A549 (cell line): ENCODE data around the gene MED22. TPM values are rescaled to one million over a fixed set of nuclear protein-coding genes. Genes with fewer than 3 reads are reported as not detected.

ENCODE experiments used
- ATAC-seq, 2 experiments: fragments of 200-7000 bp in 1 of 2; fragments of >200 bp in 1 of 2; cut with Nextera tagmentation in 1 of 2; cut with Tn5 transposase in 1 of 2; 3 replicates each; pipeline versions ENCODE4 v1.8.0 to v1.9.1; 2018 to 2020; ENCODE audit warnings: mild to moderate bottlenecking in 1 of 2, moderate library complexity in 1 of 2
- CTCF ChIA-PET: fragments of 300-600 bp; sonication (Branson Sonifier 250); formaldehyde crosslinking; extraction: SDS; loops from one replicate; lab custom pipeline; 2021; ENCODE audit warnings: antibody characterized with exemption, inconsistent platforms; lab: Yijun Ruan, JAX
- POLR2A ChIA-PET: fragments of 350-600 bp; formaldehyde crosslinking; extraction: SDS; loops from one replicate; lab custom pipeline; 2021; ENCODE audit warnings: antibody characterized with exemption, inconsistent platforms; lab: Yijun Ruan, JAX
- DNase-seq, 2 experiments: peaks; one replicate each; pipeline versions ENCODE4 v3.0.0 to v3.0.0-alpha.2; 2011 to 2016; ENCODE audit warnings: low read depth in 1 of 2, low spot score in 1 of 2
- FAIRE-seq: peaks from 2 replicates; lab custom pipeline; 2011; peaks lifted over from hg19 to GRCh38; lab: Jason Lieb, UNC
- H3K27ac ChIP-seq, 2 experiments: fragments of >200 bp; sonication (Bioruptor Twin); formaldehyde crosslinking; 3 replicates each; pipeline ENCODE4 v1.5.1; 2016 to 2017
- H3K4me1 ChIP-seq: fragments of >200 bp; sonication (Bioruptor Twin); formaldehyde crosslinking; 3 replicates; pipeline ENCODE4 v1.6.1; 2016
- H3K4me2 ChIP-seq: fragments of >200 bp; sonication (Bioruptor Twin); formaldehyde crosslinking; 3 replicates; pipeline ENCODE4 v1.6.1; 2016
- H3K4me3 ChIP-seq: fragments of >200 bp; sonication (Bioruptor Twin); formaldehyde crosslinking; 3 replicates; pipeline ENCODE4 v1.5.1; 2016
- H3K9me3 ChIP-seq: fragments of >200 bp; sonication (Bioruptor Twin); formaldehyde crosslinking; 3 replicates; pipeline ENCODE4 v1.6.1; 2016
- BHLHE40 ChIP-seq: IDR thresholded peaks from 2 replicates; pipeline ENCODE4 v1.6.1; 2012; ENCODE audit warnings: low read depth, low read length, inconsistent platforms
- CBX8 ChIP-seq: fragments of 200-600 bp; sonication (generic); IDR thresholded peaks from 2 replicates; pipeline ENCODE4 v1.6.1; 2016
- CHD2 ChIP-seq: fragments of 150-350 bp; IDR thresholded peaks from 2 replicates; pipeline ENCODE4 v1.6.1; 2014; ENCODE audit warnings: low read length; ENCODE audit not compliant: partially characterized antibody
- EP300 ChIP-seq, 2 experiments: fragments of >200 bp; sonication (Bioruptor Twin); formaldehyde crosslinking; IDR thresholded peaks; 2 replicates in 1 of 2; 3 replicates in 1 of 2; pipeline ENCODE4 v1.6.1; 2016 to 2017
- FOSB ChIP-seq: fragments of 250-450 bp; sonication (Bioruptor Pico); IDR thresholded peaks from 2 replicates; pipeline ENCODE4 v1.5.0; 2020; ENCODE audit warnings: mild to moderate bottlenecking, moderate library complexity
- FOXS1 ChIP-seq: fragments of 250-450 bp; sonication (Bioruptor Pico); IDR thresholded peaks from 2 replicates; pipeline ENCODE4 v1.5.0; 2020; ENCODE audit warnings: mild to moderate bottlenecking, moderate library complexity
- HEYL ChIP-seq: fragments of 250-450 bp; sonication (Bioruptor Pico); IDR thresholded peaks from 2 replicates; pipeline ENCODE4 v1.8.0; 2021; ENCODE audit warnings: mild to moderate bottlenecking, moderate library complexity
- HOXA7 ChIP-seq: fragments of 250-450 bp; sonication (Bioruptor Pico); IDR thresholded peaks from 2 replicates; pipeline ENCODE4 v1.5.0; 2020; ENCODE audit warnings: mild to moderate bottlenecking, moderate library complexity
- HOXB5 ChIP-seq: fragments of 250-450 bp; sonication (Bioruptor Pico); IDR thresholded peaks from 2 replicates; pipeline ENCODE4 v1.5.0; 2020; ENCODE audit warnings: mild to moderate bottlenecking, moderate library complexity
- JUN ChIP-seq, 2 experiments: fragments of >200 bp; sonication (Bioruptor Twin); formaldehyde crosslinking; IDR thresholded peaks; 2 replicates in 1 of 2; 3 replicates in 1 of 2; pipeline ENCODE4 v1.6.1; 2016 to 2017
- KDM5A ChIP-seq: fragments of 200-600 bp; sonication (generic); IDR thresholded peaks from 2 replicates; pipeline ENCODE4 v1.6.1; 2016; ENCODE audit warnings: antibody characterized with exemption, mild to moderate bottlenecking
- MAZ ChIP-seq: fragments of 150-350 bp; IDR thresholded peaks from 2 replicates; pipeline ENCODE4 v1.6.1; 2014; ENCODE audit warnings: antibody characterized with exemption, low read depth, low read length, borderline replicate concordance
- MYC ChIP-seq: IDR thresholded peaks from 2 replicates; pipeline ENCODE4 v1.6.1; 2012; ENCODE audit warnings: mild to moderate bottlenecking, inconsistent platforms, low read length, improper control_type of control experiment, borderline replicate concordance
- NPAS2 ChIP-seq: fragments of 250-450 bp; sonication (Bioruptor Pico); IDR thresholded peaks from 2 replicates; pipeline ENCODE4 v1.8.0; 2022; ENCODE audit warnings: mild to moderate bottlenecking, moderate library complexity, borderline replicate concordance
- NR3C1 ChIP-seq: fragments of >200 bp; sonication (Bioruptor Twin); formaldehyde crosslinking; IDR thresholded peaks from 3 replicates; pipeline ENCODE4 v1.6.1; 2017
- PHF8 ChIP-seq: fragments of 200-600 bp; sonication (generic); IDR thresholded peaks from 2 replicates; pipeline ENCODE4 v1.6.1; 2016; ENCODE audit warnings: low read depth, mild to moderate bottlenecking, antibody characterized with exemption, moderate library complexity, borderline replicate concordance
- POLR2A ChIP-seq: IDR thresholded peaks from 2 replicates; pipeline ENCODE4 v1.6.1; 2012; ENCODE audit warnings: mild to moderate bottlenecking, low read length
- POLR2AphosphoS2 ChIP-seq: conservative IDR thresholded peaks from 2 replicates; pipeline ENCODE4 v1.6.1; 2012; ENCODE audit warnings: low read length, improper control_type of control experiment, inconsistent platforms
- RARB ChIP-seq: fragments of 250-450 bp; sonication (Bioruptor Pico); IDR thresholded peaks from 2 replicates; pipeline ENCODE4 v1.8.0; 2021; ENCODE audit warnings: mild to moderate bottlenecking, moderate library complexity
- RCOR1 ChIP-seq: fragments of 150-350 bp; IDR thresholded peaks from 2 replicates; pipeline ENCODE4 v1.6.1; 2014; ENCODE audit warnings: antibody characterized with exemption, low read length, low read depth
- RNF2 ChIP-seq: fragments of 200-600 bp; sonication (generic); IDR thresholded peaks from 2 replicates; pipeline ENCODE4 v1.6.1; 2016; ENCODE audit warnings: low read depth, mild to moderate bottlenecking, antibody characterized with exemption, moderate library complexity, borderline replicate concordance
- TFCP2L1 ChIP-seq: fragments of 250-450 bp; sonication (Bioruptor Pico); IDR thresholded peaks from 2 replicates; pipeline ENCODE4 v1.5.0; 2021; ENCODE audit warnings: mild to moderate bottlenecking
- TP53 ChIP-seq: fragments of 250-450 bp; sonication (Bioruptor Pico); IDR thresholded peaks from 2 replicates; pipeline ENCODE4 v1.5.0; 2021; ENCODE audit warnings: mild to moderate bottlenecking, moderate library complexity
- ZFP36 ChIP-seq: fragments of 450-650 bp; IDR thresholded peaks from 2 replicates; pipeline ENCODE4 v1.6.1; 2014; ENCODE audit warnings: borderline replicate concordance; ENCODE audit not compliant: partially characterized antibody
- ZNF302 ChIP-seq: fragments of 250-450 bp; sonication (Bioruptor Pico); IDR thresholded peaks from 2 replicates; pipeline ENCODE4 v1.9.0; 2021; ENCODE audit warnings: inconsistent platforms, mild to moderate bottlenecking, moderate library complexity
- ZSCAN20 ChIP-seq: fragments of 250-450 bp; sonication (Bioruptor Pico); IDR thresholded peaks from 2 replicates; pipeline ENCODE4 v1.8.0; 2022; ENCODE audit warnings: mild to moderate bottlenecking, moderate library complexity
- WGBS: methylation state at CpG from one replicate; pipeline ENCODE4 v1.1.6; 2017; ENCODE audit errors: missing lambda C conversion rate; 5-methylcytosine and 5-hydroxymethylcytosine counted together
- polyA plus RNA-seq, 4 experiments: library from polyadenylated mRNA; depleted of rRNA in 3 of 4; stranded (reverse); fragments of >200 nt; fragmentation: RNase III in 1 of 4; extraction: RNeasy Plus Mini Kit Qiagen cat#74134 plus additional on column Dnase treatment in 1 of 4; gene quantifications; 2 replicates in 3 of 4; 3 replicates in 1 of 4; pipeline ENCODE4 v1.2.3, GENCODE V29; 2011 to 2017
- TF ChIP-seq, protein P1 (sequence below): fragments of >200 bp; sonication (Bioruptor Twin); formaldehyde crosslinking; IDR thresholded peaks from 3 replicates; pipeline ENCODE4 v1.6.1; 2016
- TF ChIP-seq, protein P2 (sequence below): fragments of >200 bp; sonication (Bioruptor Twin); formaldehyde crosslinking; IDR thresholded peaks from 2 replicates; pipeline ENCODE4 v1.6.1; 2016
- TF ChIP-seq, protein P3 (sequence below): IDR thresholded peaks from 2 replicates; pipeline ENCODE4 v1.6.1; 2012
- TF ChIP-seq, protein P4 (sequence below): IDR thresholded peaks from 2 replicates; pipeline ENCODE4 v1.6.1; 2012; ENCODE audit warnings: low read depth, borderline replicate concordance
- TF ChIP-seq, protein P5 (sequence below): fragments of 200-600 bp; sonication (generic); IDR thresholded peaks from 2 replicates; pipeline ENCODE4 v1.6.1; 2016; ENCODE audit warnings: antibody characterized with exemption, mild to moderate bottlenecking, moderate library complexity
- TF ChIP-seq, protein P6 (sequence below): fragments of 150-350 bp; IDR thresholded peaks from 2 replicates; pipeline ENCODE4 v1.6.1; 2014; ENCODE audit warnings: low read depth, mild to moderate bottlenecking, low read length
- TF ChIP-seq, protein P7 (sequence below): IDR thresholded peaks from 2 replicates; pipeline ENCODE4 v1.6.1; 2012

The MED22 gene
- polyA plus RNA-seq, 2 of the 4 experiments (the other 2 are of a cell fraction): 15.7 to 22.0 TPM

DNA sequence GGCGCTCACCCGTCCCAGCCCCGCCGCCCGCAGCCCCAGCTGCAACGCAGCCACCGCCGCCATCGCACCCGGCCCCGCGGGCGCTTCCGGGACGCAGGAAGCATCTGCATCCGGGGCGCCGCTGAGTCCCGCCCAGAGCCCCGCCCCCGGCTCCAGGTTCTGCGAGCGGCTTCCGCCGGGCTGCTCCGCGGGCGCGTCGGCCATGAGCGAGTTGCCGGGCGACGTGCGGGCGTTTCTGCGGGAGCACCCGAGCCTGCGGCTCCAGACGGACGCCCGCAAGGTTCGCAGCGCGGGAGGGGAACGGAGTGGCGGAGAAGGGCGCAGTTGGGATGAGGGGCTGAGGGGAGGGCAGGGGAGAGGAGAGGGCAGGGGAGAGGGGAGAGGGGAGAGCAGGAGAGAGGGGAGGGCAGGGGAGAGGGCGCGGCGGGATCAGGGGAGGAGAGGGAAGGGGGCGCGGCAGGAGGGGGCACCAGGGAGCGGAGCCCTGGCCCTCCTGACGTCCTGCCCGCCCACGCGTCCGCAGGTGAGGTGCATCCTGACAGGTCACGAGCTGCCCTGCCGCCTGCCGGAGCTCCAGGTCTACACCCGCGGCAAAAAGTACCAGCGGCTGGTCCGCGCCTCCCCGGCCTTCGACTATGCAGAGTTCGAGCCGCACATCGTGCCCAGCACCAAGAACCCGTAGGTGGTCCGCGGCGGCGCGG, 8.6 kb upstream of the MED22 start, which contains the start of the genes SURF1 and SURF2:
Gene SURF1, minus strand, starts transcription at position 97 of the 701 bp plus-strand sequence. Its CDS starts 34 bp downstream, at position 63.
Gene SURF2, plus strand, starts transcription at position 160 of the 701 bp plus-strand sequence. Its CDS starts 43 bp downstream, at position 203.
- DNase-seq (peak; percentile 76 to 81), FAIRE-seq (no peak), ATAC-seq (peak; percentile 69 to 80)
- H3K9me3 ChIP-seq: no peaks in the 10 kb centered on the region
- peak within 1 kb of the TSS; percentile 64 for H3K4me3 ChIP-seq
- CTCF ChIA-PET: interaction anchor here (0.9 to 7.5 kb wide), 8 partner anchors 10 to 248 kb away, joined by 3 to 59 read pairs (median 4); no protein-coding TSS in a partner anchor
- peak within 1 kb of the TSS; percentile 82 to 94 for H3K27ac ChIP-seq
- POLR2A ChIA-PET: interaction anchor here (0.6 to 2.0 kb wide), 6 partner anchors 8 to 326 kb away, joined by 3 to 27 read pairs (median 4); partner anchors contain the start of genes MED22, RPL7A and STKLD1
- peak within 1 kb of the TSS; percentile 91 for H3K4me2 ChIP-seq
- H3K4me1 ChIP-seq: peaks cover 14% of the 10 kb centered on the region; the same call in 1 of the 3 replicates
- WGBS: 0% methylated on average over 15 of the region's 78 CpGs
- TF ChIP-seq HOXA7 (CRISPR knock-in tag) (no peak), KDM5A (0 out of 2 replicates have a peak, but pooled peaks have one; percentile 14), BHLHE40 (no peak), EP300 (IDR thresholded peaks at IDR 0.05) (no peak), JUN (IDR thresholded peaks at IDR 0.05) (peak; percentile 83 to 89; a peak in 4 of 5 replicates), TFCP2L1 (no peak), CHD2 (no peak), PHF8 (peak; percentile 15; the same call in 1 of the 2 replicates), MAZ (no peak), FOXS1 (CRISPR knock-in tag) (no peak), RNF2 (no peak), RARB (CRISPR knock-in tag) (no peak), HEYL (CRISPR knock-in tag) (no peak), POLR2A (peak; percentile 88), FOSB (CRISPR knock-in tag) (no peak), ZSCAN20 (CRISPR knock-in tag) (no peak), ZFP36 (no peak), MYC (peak; percentile 33; the same call in 1 of the 2 replicates), NPAS2 (CRISPR knock-in tag) (no peak), CBX8 (no peak), NR3C1 (no peak), ZNF302 (CRISPR knock-in tag) (no peak), POLR2AphosphoS2 (no peak), HOXB5 (no peak), TP53 (CRISPR knock-in tag) (no peak), RCOR1 (no peak)
- TF ChIP-seq, protein P1, sequence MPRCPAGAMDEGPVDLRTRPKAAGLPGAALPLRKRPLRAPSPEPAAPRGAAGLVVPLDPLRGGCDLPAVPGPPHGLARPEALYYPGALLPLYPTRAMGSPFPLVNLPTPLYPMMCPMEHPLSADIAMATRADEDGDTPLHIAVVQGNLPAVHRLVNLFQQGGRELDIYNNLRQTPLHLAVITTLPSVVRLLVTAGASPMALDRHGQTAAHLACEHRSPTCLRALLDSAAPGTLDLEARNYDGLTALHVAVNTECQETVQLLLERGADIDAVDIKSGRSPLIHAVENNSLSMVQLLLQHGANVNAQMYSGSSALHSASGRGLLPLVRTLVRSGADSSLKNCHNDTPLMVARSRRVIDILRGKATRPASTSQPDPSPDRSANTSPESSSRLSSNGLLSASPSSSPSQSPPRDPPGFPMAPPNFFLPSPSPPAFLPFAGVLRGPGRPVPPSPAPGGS: peak; percentile 90
- TF ChIP-seq, protein P2, sequence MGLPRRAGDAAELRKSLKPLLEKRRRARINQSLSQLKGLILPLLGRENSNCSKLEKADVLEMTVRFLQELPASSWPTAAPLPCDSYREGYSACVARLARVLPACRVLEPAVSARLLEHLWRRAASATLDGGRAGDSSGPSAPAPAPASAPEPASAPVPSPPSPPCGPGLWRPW: no peak
- TF ChIP-seq, protein P3, sequence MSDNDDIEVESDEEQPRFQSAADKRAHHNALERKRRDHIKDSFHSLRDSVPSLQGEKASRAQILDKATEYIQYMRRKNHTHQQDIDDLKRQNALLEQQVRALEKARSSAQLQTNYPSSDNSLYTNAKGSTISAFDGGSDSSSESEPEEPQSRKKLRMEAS: peak; percentile 63; the same call in 1 of the 2 replicates
- TF ChIP-seq, protein P4, sequence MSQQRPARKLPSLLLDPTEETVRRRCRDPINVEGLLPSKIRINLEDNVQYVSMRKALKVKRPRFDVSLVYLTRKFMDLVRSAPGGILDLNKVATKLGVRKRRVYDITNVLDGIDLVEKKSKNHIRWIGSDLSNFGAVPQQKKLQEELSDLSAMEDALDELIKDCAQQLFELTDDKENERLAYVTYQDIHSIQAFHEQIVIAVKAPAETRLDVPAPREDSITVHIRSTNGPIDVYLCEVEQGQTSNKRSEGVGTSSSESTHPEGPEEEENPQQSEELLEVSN: no peak
- TF ChIP-seq, protein P5, sequence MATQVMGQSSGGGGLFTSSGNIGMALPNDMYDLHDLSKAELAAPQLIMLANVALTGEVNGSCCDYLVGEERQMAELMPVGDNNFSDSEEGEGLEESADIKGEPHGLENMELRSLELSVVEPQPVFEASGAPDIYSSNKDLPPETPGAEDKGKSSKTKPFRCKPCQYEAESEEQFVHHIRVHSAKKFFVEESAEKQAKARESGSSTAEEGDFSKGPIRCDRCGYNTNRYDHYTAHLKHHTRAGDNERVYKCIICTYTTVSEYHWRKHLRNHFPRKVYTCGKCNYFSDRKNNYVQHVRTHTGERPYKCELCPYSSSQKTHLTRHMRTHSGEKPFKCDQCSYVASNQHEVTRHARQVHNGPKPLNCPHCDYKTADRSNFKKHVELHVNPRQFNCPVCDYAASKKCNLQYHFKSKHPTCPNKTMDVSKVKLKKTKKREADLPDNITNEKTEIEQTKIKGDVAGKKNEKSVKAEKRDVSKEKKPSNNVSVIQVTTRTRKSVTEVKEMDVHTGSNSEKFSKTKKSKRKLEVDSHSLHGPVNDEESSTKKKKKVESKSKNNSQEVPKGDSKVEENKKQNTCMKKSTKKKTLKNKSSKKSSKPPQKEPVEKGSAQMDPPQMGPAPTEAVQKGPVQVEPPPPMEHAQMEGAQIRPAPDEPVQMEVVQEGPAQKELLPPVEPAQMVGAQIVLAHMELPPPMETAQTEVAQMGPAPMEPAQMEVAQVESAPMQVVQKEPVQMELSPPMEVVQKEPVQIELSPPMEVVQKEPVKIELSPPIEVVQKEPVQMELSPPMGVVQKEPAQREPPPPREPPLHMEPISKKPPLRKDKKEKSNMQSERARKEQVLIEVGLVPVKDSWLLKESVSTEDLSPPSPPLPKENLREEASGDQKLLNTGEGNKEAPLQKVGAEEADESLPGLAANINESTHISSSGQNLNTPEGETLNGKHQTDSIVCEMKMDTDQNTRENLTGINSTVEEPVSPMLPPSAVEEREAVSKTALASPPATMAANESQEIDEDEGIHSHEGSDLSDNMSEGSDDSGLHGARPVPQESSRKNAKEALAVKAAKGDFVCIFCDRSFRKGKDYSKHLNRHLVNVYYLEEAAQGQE: no peak
- TF ChIP-seq, protein P6, sequence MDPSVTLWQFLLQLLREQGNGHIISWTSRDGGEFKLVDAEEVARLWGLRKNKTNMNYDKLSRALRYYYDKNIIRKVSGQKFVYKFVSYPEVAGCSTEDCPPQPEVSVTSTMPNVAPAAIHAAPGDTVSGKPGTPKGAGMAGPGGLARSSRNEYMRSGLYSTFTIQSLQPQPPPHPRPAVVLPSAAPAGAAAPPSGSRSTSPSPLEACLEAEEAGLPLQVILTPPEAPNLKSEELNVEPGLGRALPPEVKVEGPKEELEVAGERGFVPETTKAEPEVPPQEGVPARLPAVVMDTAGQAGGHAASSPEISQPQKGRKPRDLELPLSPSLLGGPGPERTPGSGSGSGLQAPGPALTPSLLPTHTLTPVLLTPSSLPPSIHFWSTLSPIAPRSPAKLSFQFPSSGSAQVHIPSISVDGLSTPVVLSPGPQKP: no peak
- TF ChIP-seq, protein P7, sequence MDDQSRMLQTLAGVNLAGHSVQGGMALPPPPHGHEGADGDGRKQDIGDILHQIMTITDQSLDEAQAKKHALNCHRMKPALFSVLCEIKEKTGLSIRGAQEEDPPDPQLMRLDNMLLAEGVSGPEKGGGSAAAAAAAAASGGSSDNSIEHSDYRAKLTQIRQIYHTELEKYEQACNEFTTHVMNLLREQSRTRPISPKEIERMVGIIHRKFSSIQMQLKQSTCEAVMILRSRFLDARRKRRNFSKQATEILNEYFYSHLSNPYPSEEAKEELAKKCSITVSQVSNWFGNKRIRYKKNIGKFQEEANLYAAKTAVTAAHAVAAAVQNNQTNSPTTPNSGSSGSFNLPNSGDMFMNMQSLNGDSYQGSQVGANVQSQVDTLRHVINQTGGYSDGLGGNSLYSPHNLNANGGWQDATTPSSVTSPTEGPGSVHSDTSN: peak; percentile 38; the same call in 1 of the 2 replicates
